NB4 (cell line): ENCODE data around the gene SEMA3A.

ENCODE experiments used
- DNase-seq: peaks from one replicate; pipeline ENCODE4 v3.0.0; 2010; ENCODE audit warnings: low read depth
- H3K4me3 ChIP-seq: one replicate; pipeline ENCODE4 v1.5.1; 2011; ENCODE audit warnings: mild to moderate bottlenecking, low read depth, low read length, moderate library complexity
- MAX ChIP-seq: IDR thresholded peaks from 2 replicates; pipeline ENCODE4 v1.6.1; 2011; ENCODE audit warnings: low read depth, low read length
- MYC ChIP-seq: IDR thresholded peaks from 2 replicates; pipeline ENCODE4 v1.6.1; 2011; ENCODE audit warnings: low read depth, low read length
- POLR2A ChIP-seq: IDR thresholded peaks from 2 replicates; pipeline ENCODE4 v1.6.1; 2011; ENCODE audit warnings: mild to moderate bottlenecking; ENCODE audit not compliant: insufficient read length; ENCODE audit errors: extremely low read depth
- TF ChIP-seq, protein P1 (sequence below): IDR thresholded peaks from one replicate; pipeline ENCODE4 v1.5.1; 2012; ENCODE audit warnings: low read depth, low read length

Gene SEMA3A

GRCh38 chr7:83996879-83997278 is 197.7 kb downstream of the SEMA3A start:
- TF ChIP-seq, protein P1, sequence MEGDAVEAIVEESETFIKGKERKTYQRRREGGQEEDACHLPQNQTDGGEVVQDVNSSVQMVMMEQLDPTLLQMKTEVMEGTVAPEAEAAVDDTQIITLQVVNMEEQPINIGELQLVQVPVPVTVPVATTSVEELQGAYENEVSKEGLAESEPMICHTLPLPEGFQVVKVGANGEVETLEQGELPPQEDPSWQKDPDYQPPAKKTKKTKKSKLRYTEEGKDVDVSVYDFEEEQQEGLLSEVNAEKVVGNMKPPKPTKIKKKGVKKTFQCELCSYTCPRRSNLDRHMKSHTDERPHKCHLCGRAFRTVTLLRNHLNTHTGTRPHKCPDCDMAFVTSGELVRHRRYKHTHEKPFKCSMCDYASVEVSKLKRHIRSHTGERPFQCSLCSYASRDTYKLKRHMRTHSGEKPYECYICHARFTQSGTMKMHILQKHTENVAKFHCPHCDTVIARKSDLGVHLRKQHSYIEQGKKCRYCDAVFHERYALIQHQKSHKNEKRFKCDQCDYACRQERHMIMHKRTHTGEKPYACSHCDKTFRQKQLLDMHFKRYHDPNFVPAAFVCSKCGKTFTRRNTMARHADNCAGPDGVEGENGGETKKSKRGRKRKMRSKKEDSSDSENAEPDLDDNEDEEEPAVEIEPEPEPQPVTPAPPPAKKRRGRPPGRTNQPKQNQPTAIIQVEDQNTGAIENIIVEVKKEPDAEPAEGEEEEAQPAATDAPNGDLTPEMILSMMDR: no peak
- TF ChIP-seq MAX (no peak), POLR2A (no peak), MYC (no peak)
- H3K4me3 ChIP-seq: no peak overlapping the region
- DNase-seq: no peak

DNA sequence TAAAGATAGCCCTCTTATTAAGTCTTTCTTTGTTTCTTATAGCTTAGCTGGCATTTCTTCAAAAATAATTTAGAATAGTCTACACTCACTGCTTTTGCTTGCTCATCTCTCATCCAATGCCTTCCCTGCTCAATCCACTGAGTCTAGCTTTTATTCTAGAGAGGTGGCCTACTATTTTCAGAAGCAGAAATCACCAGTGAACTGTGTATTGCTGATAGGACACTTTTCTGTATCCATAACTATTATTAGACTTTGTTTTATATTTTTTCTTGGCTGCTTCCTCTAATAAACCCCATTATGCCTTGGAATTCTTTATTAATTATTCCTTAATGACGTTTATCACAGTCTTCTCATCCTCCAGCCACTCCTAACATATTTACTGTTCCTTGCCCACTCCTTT is 206.8 kb downstream of the SEMA3A start:
- DNase-seq: no peak
- TF ChIP-seq POLR2A: no peak
- no peak for TF ChIP-seq MAX
- TF ChIP-seq, protein P1: no peak
- no peak for TF ChIP-seq MYC
- H3K4me3 ChIP-seq: no peak overlapping the region

DNA sequence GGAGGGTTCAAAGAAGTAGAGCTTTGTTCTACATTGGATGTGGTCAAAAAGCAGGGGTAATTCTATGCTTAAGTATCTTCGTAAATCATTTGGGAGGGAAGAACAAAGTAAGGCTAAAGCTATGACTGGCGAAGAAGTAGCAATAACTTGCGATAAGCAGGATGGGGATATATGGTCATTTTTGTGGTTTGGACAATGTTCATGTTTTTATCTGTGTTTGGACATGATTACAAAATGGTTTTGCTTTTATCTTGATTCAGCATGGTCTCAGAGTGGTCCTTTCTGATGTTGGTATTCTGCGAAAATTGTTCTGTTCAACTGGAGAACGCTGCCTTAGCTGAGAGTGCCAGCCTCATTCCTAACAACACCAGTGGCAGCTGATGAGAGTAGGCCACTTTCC is 208.8 kb downstream of the SEMA3A start:
- DNase-seq: no peak
- no peak overlapping the region for H3K4me3 ChIP-seq
- TF ChIP-seq MYC (no peak), POLR2A (no peak), MAX (no peak)
- TF ChIP-seq, protein P1: no peak

DNA sequence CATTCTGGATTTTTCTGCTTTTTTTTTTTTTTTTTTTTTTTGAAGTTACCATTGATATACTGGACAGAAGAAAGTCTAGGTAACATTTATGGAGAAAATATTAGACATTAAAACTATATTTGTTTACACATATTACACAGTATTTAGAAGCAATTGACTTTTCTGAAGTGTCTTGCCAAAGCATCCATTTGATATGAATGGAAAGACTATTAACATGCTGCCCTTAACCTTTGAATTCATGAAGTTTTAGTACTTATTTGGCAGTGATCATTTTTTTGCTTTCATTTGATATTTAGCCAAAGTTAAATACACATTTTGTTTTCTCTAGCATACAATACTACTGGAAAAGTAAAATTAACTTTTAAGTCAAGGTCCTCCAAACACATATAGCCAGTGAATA is 210.0 kb downstream of the SEMA3A start:
- TF ChIP-seq MAX: no peak
- no peak for TF ChIP-seq POLR2A
- TF ChIP-seq, protein P1: no peak
- no peak for TF ChIP-seq MYC
- no peak overlapping the region for H3K4me3 ChIP-seq
- no peak for DNase-seq

- H3K4me3 ChIP-seq: no peak overlapping the region
- no peak for DNase-seq
- TF ChIP-seq, protein P1: no peak
- no peak for TF ChIP-seq MAX
- TF ChIP-seq MYC: no peak
- no peak for TF ChIP-seq POLR2A
These were observed 210.5 kb downstream of the SEMA3A start for GRCh38 chr7:83984076-83984475.

DNA sequence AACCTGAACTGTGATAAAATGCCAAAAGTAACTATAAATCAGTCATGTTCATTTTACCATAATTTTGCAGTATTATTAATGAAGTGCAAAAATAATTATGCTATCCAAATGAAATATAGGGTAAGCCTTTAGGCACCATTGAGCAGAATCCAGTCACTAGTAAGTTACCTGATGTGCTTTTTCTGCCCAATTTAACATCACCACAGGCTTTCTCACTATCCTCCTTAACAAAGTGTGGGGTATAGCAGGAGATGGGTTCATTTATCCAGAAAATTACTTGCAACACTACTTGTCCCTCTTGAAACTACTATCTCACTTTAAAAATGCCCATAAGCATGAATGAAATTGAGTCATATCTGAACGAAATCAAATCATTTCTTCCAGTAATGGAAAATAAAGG is 211.0 kb downstream of the SEMA3A start:
- H3K4me3 ChIP-seq: no peak overlapping the region
- no peak for DNase-seq
- no peak for TF ChIP-seq POLR2A
- no peak for TF ChIP-seq MYC
- TF ChIP-seq MAX: no peak
- TF ChIP-seq, protein P1: no peak
